Natural killer cell (primary cell): ENCODE measurements around the gene GDF11. TPM values are rescaled to one million over a fixed set of nuclear protein-coding genes. Genes with fewer than 3 reads are reported as not detected.

Experiments
- ATAC-seq, 3 donors: fragments of 150-1000 bp in 2 of 3; fragments of 200-7000 bp in 1 of 3; cut with Tn5 transposase; 1 replicate in 1 of 3; 2 replicates in 2 of 3; pipeline ENCODE4 v1.10.0; 2021; ENCODE audit warnings: mild to moderate bottlenecking in 2 of 3, moderate library complexity in 2 of 3
- DNase-seq, 2 donors: peaks; one replicate each; pipeline versions ENCODE4 v3.0.0 to v3.0.0-alpha.2; 2013 to 2021; ENCODE audit warnings: mixed read lengths in 1 of 2
- H3K27ac ChIP-seq: one replicate; pipeline ENCODE4 v1.5.1; 2013; ENCODE audit warnings: mild to moderate bottlenecking, low read length
- H3K27me3 ChIP-seq: one replicate; pipeline ENCODE4 v1.6.1; 2013; ENCODE audit warnings: low read length; ENCODE audit not compliant: control insufficient read depth, insufficient read depth
- H3K36me3 ChIP-seq: one replicate; pipeline ENCODE4 v1.6.1; 2013; ENCODE audit warnings: low read length; ENCODE audit not compliant: control insufficient read depth, insufficient read depth
- H3K4me1 ChIP-seq: one replicate; pipeline ENCODE4 v1.6.1; 2013; ENCODE audit warnings: low read length; ENCODE audit not compliant: control insufficient read depth, insufficient read depth
- H3K4me3 ChIP-seq: one replicate; pipeline ENCODE4 v1.5.1; 2013; ENCODE audit warnings: low read length
- H3K9me3 ChIP-seq: one replicate; pipeline ENCODE4 v1.6.1; 2013; ENCODE audit warnings: low read length; ENCODE audit not compliant: control insufficient read depth, insufficient read depth
- H3K27ac Mint-ChIP-seq, 2 donors: one replicate each; pipeline ENCODE4 v1.8.0; 2022; ENCODE audit warnings: mild to moderate bottlenecking in 2 of 2, mixed read lengths in 2 of 2, moderate library complexity in 1 of 2
- H3K27me3 Mint-ChIP-seq, 2 donors: one replicate each; pipeline ENCODE4 v1.8.0; 2022; ENCODE audit warnings: low read depth in 2 of 2, mixed read lengths in 2 of 2
- H3K36me3 Mint-ChIP-seq: one replicate; pipeline ENCODE4 v1.8.0; 2022; ENCODE audit warnings: mixed read lengths
- H3K4me1 Mint-ChIP-seq, 2 donors: one replicate each; pipeline ENCODE4 v1.8.0; 2022; ENCODE audit warnings: mixed read lengths in 2 of 2
- H3K4me3 Mint-ChIP-seq: one replicate; pipeline ENCODE4 v1.8.0; 2022; ENCODE audit warnings: mild to moderate bottlenecking, moderate library complexity, mixed read lengths
- H3K9me3 Mint-ChIP-seq, 2 donors: one replicate each; pipeline ENCODE4 v1.8.0; 2022; ENCODE audit warnings: mixed read lengths in 2 of 2
- CTCF ChIP-seq: fragments of 200-600 bp; IDR thresholded peaks from one replicate; pipeline ENCODE4 v1.8.0; 2022; ENCODE audit warnings: antibody characterized with exemption
- WGBS: methylation state at CpG from one replicate; pipeline ENCODE4 v1.1.7; 2013; ENCODE audit warnings: missing lambda C conversion rate; ENCODE audit not compliant: insufficient coverage; 5-methylcytosine and 5-hydroxymethylcytosine counted together
- intact Hi-C: fragments of 100-400 bp; cut with micrococcal nuclease; formaldehyde crosslinking; loops from one replicate; pipeline ENCODE4 v1.14.2; 2022
- total RNA-seq, 4 donors: library from RNA; stranded (reverse); fragments of 120-200 nt in 1 of 4; gene quantifications; one replicate each; pipeline versions ENCODE4 v1.2.3 to v1.2.4, GENCODE V29; 2013 to 2022

Gene GDF11
- total RNA-seq, 3 donors from 2014 or later (not counting 1 experiment from before 2014, with no cell fraction given), result 9.2 to 12.1 (median 10.2) TPM

DNA sequence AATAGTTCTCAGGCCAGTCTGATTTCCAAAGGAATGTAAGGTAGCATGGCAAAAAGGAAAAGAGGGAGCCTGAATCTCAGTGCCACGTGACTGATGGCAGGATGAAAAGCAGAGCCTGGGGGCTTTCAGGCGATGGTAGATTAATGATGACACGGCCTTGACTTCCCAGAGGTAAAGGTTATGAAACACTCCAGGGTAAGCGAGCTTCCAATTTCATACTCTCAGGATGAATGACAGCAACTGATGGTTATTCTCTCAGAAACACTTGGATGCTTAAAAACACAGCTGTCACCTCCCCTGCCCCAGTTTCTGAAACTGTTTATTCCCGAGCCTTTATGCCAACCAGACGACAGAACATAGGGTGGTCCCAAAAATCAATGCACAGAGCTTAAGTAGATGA is 28.8 kb downstream of the GDF11 start:
- Mint-ChIP-seq H3K4me3 (no peak overlapping the region), H3K27me3 (no peaks in the 10 kb centered on the region), H3K36me3 (no peaks in the 10 kb centered on the region), H3K9me3 (no peaks in the 10 kb centered on the region), H3K27ac (peak overlapping the region; percentile 29 to 79), H3K4me1 (peaks cover 14 to 19% of the 10 kb centered on the region in 2 donors)
- Histone ChIP-seq H3K27me3 (no peaks in the 10 kb centered on the region), H3K27ac (no peak overlapping the region), H3K36me3 (peaks cover 16% of the 10 kb centered on the region), H3K9me3 (no peaks in the 10 kb centered on the region), H3K4me3 (no peak overlapping the region), H3K4me1 (peaks cover 3% of the 10 kb centered on the region)
- ATAC-seq, result no peak
- intact Hi-C loops, result no loop called here
- no peak for TF ChIP-seq CTCF
- no peak for DNase-seq
- 97% methylated on average over 6 of the region's 6 CpGs for WGBS

DNA sequence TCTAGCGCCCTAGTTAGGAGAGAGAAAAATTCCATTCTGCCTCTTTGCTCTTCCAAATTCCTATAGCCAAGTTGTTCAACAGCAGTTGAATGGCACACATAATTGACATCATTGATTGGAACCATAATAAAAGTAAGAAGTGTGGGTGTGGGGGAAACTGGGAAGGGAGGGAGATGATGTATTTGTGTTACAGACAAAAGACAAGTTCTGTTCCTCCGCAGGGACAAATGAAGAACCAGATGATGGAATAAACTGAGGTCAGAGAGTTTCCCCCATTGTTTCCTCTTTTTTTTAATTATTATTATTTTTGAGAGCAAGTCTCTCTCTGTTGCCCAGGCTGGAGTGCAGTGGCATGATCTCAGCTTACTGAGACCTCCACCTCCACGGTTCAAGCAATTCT is 34.9 kb downstream of the GDF11 start:
- WGBS, result 100% methylated on average over 1 of the region's 3 CpGs
- Mint-ChIP-seq H3K4me3 (no peak overlapping the region), H3K9me3 (no peaks in the 10 kb centered on the region), H3K36me3 (no peaks in the 10 kb centered on the region), H3K27ac (peak overlapping the region in 1 of 2 donors; percentile 26), H3K4me1 (peaks cover 0 to 6% of the 10 kb centered on the region in 2 donors), H3K27me3 (no peaks in the 10 kb centered on the region)
- TF ChIP-seq CTCF, result no peak
- H3K4me3 ChIP-seq, result no peak overlapping the region
- peaks cover 3% of the 10 kb centered on the region for H3K4me1 ChIP-seq
- no peaks in the 10 kb centered on the region for H3K27me3 ChIP-seq
- intact Hi-C loops, result no loop called here
- no peak overlapping the region for H3K27ac ChIP-seq
- no peak for DNase-seq
- H3K36me3 ChIP-seq, result peaks cover 22% of the 10 kb centered on the region
- ATAC-seq, result no peak
- H3K9me3 ChIP-seq, result no peaks in the 10 kb centered on the region

GRCh38 chr12:55780685-55781084 is 37.8 kb downstream of the GDF11 start:
- intact Hi-C loops, result no loop called here
- no peaks in the 10 kb centered on the region for H3K9me3 Mint-ChIP-seq
- DNase-seq (peak in 1 of 2 donors; percentile 13), ATAC-seq (no peak)
- Histone ChIP-seq H3K4me1 (peaks cover 3% of the 10 kb centered on the region), H3K27me3 (no peaks in the 10 kb centered on the region), H3K36me3 (peaks cover 46% of the 10 kb centered on the region), H3K27ac (no peak overlapping the region), H3K9me3 (no peaks in the 10 kb centered on the region), H3K4me3 (no peak overlapping the region)
- H3K36me3 Mint-ChIP-seq, result peaks cover under 1% of the 10 kb centered on the region
- 60% methylated on average over 1 of the region's 2 CpGs for WGBS
- H3K4me3 Mint-ChIP-seq, result no peak overlapping the region
- no peak overlapping the region for H3K27ac Mint-ChIP-seq
- no peak for TF ChIP-seq CTCF
- H3K27me3 Mint-ChIP-seq, result no peaks in the 10 kb centered on the region
- H3K4me1 Mint-ChIP-seq, result no peaks in the 10 kb centered on the region

- DNase-seq (no peak), ATAC-seq (no peak)
- Histone ChIP-seq H3K27me3 (no peaks in the 10 kb centered on the region), H3K27ac (no peak overlapping the region), H3K36me3 (peaks cover 68% of the 10 kb centered on the region), H3K9me3 (no peaks in the 10 kb centered on the region), H3K4me3 (no peak overlapping the region), H3K4me1 (no peaks in the 10 kb centered on the region)
- Mint-ChIP-seq H3K4me1 (no peaks in the 10 kb centered on the region), H3K27ac (no peak overlapping the region), H3K9me3 (no peaks in the 10 kb centered on the region), H3K4me3 (no peak overlapping the region), H3K36me3 (peaks cover 19% of the 10 kb centered on the region), H3K27me3 (no peaks in the 10 kb centered on the region)
- TF ChIP-seq CTCF, result no peak
- intact Hi-C loops, result no loop called here
- WGBS, result 98% methylated on average over 7 of the region's 7 CpGs
Observed at GRCh38 chr12:55788546-55788945, 45.6 kb downstream of the GDF11 start.
